Mesothelial cell of epicardium (in vitro differentiated cells): ENCODE data around the gene POLR3GL. TPM values are rescaled to one million over a fixed set of nuclear protein-coding genes. Genes with fewer than 3 reads are reported as not detected.

Experiments used
- DNase-seq, 2 experiments: peaks; one replicate each; pipeline ENCODE4 v3.0.0; 2021; ENCODE audit warnings: low spot score in 2 of 2; ENCODE audit not compliant: unreplicated experiment in 2 of 2
- H3K27ac Mint-ChIP-seq: 2 replicates; pipeline ENCODE4 v1.8.0; 2021; ENCODE audit warnings: mixed read lengths
- H3K27me3 Mint-ChIP-seq: 2 replicates; pipeline ENCODE4 v1.8.0; 2021; ENCODE audit warnings: low read depth, mixed read lengths
- H3K36me3 Mint-ChIP-seq: 2 replicates; pipeline ENCODE4 v1.8.0; 2021; ENCODE audit warnings: mixed read lengths
- H3K4me1 Mint-ChIP-seq: 2 replicates; pipeline ENCODE4 v1.8.0; 2021; ENCODE audit warnings: mixed read lengths
- H3K4me3 Mint-ChIP-seq: 2 replicates; pipeline ENCODE4 v1.8.0; 2021; ENCODE audit warnings: mild to moderate bottlenecking, moderate library complexity, mixed read lengths
- H3K9me3 Mint-ChIP-seq: 2 replicates; pipeline ENCODE4 v1.8.0; 2021; ENCODE audit warnings: mixed read lengths
- total RNA-seq: library from RNA; stranded (reverse); gene quantifications from 3 replicates; pipeline ENCODE4 v1.2.1, GENCODE V29; 2021
- TF ChIP-seq, protein P1 (sequence below): fragments of 200-600 bp; sonication (generic); IDR thresholded peaks from one replicate; pipeline ENCODE4 v1.5.0; 2021; ENCODE audit warnings: antibody characterized with exemption; ENCODE audit not compliant: unreplicated experiment

Gene POLR3GL
- total RNA-seq, 1 donor from 2014 or later: 16.4 TPM

DNA sequence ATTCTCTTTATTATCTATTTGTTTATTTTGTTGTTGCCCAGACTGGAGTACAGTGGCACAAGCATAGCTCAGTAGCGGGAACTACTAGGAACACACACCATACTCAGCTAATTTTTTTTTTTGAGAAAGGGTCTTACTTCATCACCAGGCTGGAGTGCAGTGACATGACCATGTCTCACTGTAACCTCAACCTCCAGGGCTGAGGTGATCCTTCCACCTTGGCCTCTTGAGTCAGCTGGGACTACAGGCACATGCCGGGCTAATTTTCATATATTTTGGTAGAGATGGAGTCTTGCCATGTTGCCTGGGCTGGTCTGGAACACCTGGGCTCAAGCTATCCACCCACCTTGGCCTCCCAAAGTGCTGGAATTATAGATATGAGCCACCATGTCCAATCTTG, 37.2 kb downstream of the POLR3GL start:
- Mint-ChIP-seq H3K27me3 (no peaks in the 10 kb centered on the region), H3K4me1 (peaks cover 12% of the 10 kb centered on the region), H3K4me3 (no peak overlapping the region), H3K27ac (no peak overlapping the region), H3K9me3 (no peaks in the 10 kb centered on the region), H3K36me3 (no peaks in the 10 kb centered on the region)
- TF ChIP-seq, protein P1, sequence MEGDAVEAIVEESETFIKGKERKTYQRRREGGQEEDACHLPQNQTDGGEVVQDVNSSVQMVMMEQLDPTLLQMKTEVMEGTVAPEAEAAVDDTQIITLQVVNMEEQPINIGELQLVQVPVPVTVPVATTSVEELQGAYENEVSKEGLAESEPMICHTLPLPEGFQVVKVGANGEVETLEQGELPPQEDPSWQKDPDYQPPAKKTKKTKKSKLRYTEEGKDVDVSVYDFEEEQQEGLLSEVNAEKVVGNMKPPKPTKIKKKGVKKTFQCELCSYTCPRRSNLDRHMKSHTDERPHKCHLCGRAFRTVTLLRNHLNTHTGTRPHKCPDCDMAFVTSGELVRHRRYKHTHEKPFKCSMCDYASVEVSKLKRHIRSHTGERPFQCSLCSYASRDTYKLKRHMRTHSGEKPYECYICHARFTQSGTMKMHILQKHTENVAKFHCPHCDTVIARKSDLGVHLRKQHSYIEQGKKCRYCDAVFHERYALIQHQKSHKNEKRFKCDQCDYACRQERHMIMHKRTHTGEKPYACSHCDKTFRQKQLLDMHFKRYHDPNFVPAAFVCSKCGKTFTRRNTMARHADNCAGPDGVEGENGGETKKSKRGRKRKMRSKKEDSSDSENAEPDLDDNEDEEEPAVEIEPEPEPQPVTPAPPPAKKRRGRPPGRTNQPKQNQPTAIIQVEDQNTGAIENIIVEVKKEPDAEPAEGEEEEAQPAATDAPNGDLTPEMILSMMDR: no peak
- no peak for DNase-seq

GRCh38 chr1:146007489-146008133, 43.1 kb downstream of the POLR3GL start:
- Mint-ChIP-seq H3K27me3 (no peaks in the 10 kb centered on the region), H3K9me3 (no peaks in the 10 kb centered on the region), H3K27ac (no peak overlapping the region), H3K4me1 (peaks cover 3% of the 10 kb centered on the region), H3K4me3 (no peak overlapping the region), H3K36me3 (no peaks in the 10 kb centered on the region)
- TF ChIP-seq, protein P1: peak; percentile 65
- no peak for DNase-seq

DNA sequence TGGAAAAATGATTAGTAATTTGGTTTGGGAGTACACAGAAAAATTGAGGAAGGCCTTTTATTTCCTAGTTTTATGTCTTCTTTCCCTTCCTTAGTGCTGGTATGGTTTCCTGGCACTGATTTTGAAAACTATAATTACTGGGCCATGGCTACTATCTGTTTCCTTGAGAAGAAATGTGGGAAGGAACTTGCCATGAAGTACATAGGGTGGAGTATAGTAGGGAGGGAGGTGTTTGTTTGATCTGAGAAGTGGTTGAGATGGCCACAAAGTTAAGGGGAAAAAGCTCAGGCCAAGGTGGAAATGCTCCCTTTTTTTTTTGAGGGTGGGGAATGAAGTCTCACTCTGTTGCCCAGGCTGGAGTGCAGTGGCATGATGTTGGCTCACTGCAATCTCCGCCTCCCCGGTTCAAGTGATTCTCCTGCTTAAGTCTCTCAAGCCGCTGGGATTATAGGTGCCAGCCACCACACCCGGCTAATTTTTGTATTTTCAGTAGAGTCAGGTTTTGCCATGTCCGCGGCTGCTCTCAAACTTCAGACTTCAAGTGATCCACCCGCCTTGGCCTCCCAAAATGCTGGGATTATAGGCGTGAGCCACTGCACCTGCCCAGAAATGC, 45.7 kb downstream of the POLR3GL start:
- no peak for DNase-seq
- peaks cover 3% of the 10 kb centered on the region for H3K4me1 Mint-ChIP-seq
- H3K36me3 Mint-ChIP-seq: no peaks in the 10 kb centered on the region

DNA sequence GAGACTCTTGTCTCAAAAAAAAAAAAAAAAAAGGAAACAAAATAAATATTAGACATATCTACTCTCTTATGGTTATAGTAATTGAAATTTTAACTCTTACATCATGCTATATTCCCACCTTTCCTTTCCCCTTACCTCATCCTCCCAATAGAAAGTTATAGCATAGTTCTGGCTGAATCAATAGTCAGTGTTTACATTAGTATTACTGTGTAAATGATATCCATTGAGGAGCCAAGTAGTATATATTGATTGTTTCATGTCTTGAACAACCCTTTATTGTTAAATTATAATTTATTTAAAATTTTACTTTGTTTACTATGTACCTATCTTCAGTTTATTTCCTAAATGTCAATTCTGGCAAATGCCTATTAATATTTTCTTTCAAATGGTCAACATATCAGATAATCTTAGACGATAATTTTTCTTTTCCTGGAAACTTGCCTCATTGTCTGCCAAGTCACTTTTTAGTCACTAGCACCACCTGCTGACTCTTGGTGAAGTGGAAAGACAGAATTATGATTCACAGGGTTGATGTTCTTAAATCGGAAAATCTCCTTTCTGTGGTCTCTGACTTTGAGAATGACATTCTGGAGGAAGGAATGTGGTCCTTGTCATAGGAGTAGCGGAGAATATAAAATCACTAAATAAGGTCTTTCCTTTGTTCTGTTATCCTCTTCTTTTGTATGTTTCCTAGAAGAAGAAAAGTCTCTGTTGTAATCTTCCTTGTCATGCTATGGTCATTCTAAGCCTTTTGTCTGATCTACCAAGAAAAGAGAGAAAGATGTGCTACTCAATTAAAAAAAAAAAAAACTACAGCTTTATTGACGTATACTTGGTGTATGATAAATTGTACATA, 48.4 kb downstream of the POLR3GL start:
- Mint-ChIP-seq H3K36me3 (no peaks in the 10 kb centered on the region), H3K4me3 (no peak overlapping the region), H3K27ac (no peak overlapping the region), H3K4me1 (peaks cover 5% of the 10 kb centered on the region), H3K9me3 (no peaks in the 10 kb centered on the region), H3K27me3 (peaks cover 32% of the 10 kb centered on the region)
- TF ChIP-seq, protein P1: peak; percentile 41
- no peak for DNase-seq

More for the DNA sequence above, 45.7 kb downstream of the POLR3GL start:
- Mint-ChIP-seq H3K27ac (no peak overlapping the region), H3K9me3 (no peaks in the 10 kb centered on the region), H3K4me3 (no peak overlapping the region), H3K27me3 (peaks cover 10% of the 10 kb centered on the region)
- TF ChIP-seq, protein P1: no peak

DNA sequence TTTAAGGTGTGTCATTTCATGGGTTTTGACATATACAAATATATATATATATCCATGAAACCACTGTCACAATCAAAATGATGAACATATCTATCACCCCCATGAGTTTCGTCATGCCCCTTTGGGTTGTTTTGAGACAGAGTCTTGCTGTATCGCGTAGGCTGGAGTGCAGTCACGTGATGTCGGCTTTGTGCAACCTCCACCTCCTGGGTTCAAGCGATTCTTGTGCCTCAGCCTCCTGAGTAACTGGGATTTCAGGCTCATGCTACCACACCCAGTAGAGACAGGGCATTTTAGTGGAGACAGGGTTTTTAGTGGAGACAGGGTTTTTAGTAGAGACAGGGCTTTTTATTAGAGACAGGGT, 49.1 kb downstream of the POLR3GL start:
- no peaks in the 10 kb centered on the region for H3K36me3 Mint-ChIP-seq
- no peak overlapping the region for H3K27ac Mint-ChIP-seq
- peaks cover 38% of the 10 kb centered on the region for H3K27me3 Mint-ChIP-seq
- DNase-seq: no peak
- H3K4me1 Mint-ChIP-seq: peaks cover 6% of the 10 kb centered on the region
- no peaks in the 10 kb centered on the region for H3K9me3 Mint-ChIP-seq
- TF ChIP-seq, protein P1: no peak
- H3K4me3 Mint-ChIP-seq: no peak overlapping the region
